Adrenal gland (tissue), 12 donors: Measurements from ENCODE around the gene LSMEM2. TPM values are rescaled to one million over a fixed set of nuclear protein-coding genes. Genes with fewer than 3 reads are reported as not detected.
A peak's percentile ranks its signal among the peaks of the same experiment; 100 is the strongest.

ENCODE experiments used
- DNase-seq, 7 donors: peaks; one replicate each; pipeline ENCODE4 v3.0.0-alpha.2; 2019 to 2020
- H3K27ac ChIP-seq, 5 donors: fragments of 200-600 bp; sonication (generic) in 4 of 5; 1 replicate in 3 of 5; 2 replicates in 2 of 5; pipeline versions ENCODE4 v1.5.1 to v1.8.0; 2016 to 2020; ENCODE audit warnings: mild to moderate bottlenecking in 1 of 5
- H3K27me3 ChIP-seq: fragments of 200-600 bp; 2 replicates; pipeline ENCODE4 v1.8.0; 2021
- H3K36me3 ChIP-seq, 2 donors: fragments of 200-600 bp; replicated peaks in 1 of 2; 1 replicate in 1 of 2; 2 replicates in 1 of 2; pipeline versions ENCODE4 v1.5.1 to v1.8.0; 2018 to 2022
- H3K4me1 ChIP-seq, 2 donors: fragments of 200-600 bp; replicated peaks in 1 of 2; 1 replicate in 1 of 2; 2 replicates in 1 of 2; pipeline versions ENCODE4 v1.5.1 to v1.8.0; 2018 to 2021
- H3K4me3 ChIP-seq, 4 donors: fragments of 200-600 bp; sonication (generic) in 3 of 4; one replicate each; pipeline ENCODE4 v1.5.1; 2016 to 2018
- H3K9me3 ChIP-seq, 3 donors: fragments of 200-600 bp; sonication (generic) in 1 of 3; replicated peaks in 1 of 3; 1 replicate in 2 of 3; 2 replicates in 1 of 3; pipeline versions ENCODE4 v1.5.1 to v1.8.0; 2016 to 2021
- POLR2A ChIP-seq, 2 donors: fragments of 450-650 bp; IDR thresholded peaks; one replicate each; pipeline ENCODE4 v1.6.1; 2017; ENCODE audit warnings: antibody characterized with exemption in 2 of 2, mild to moderate bottlenecking in 2 of 2, moderate library complexity in 1 of 2
- WGBS, 4 donors: extraction: QIAGEN DNeasy Blood & Tissue Kit in 2 of 4; methylation state at CpG; one replicate each; pipeline versions ENCODE4 v1.1.5 to v1.1.7; 2013 to 2017; 5-methylcytosine and 5-hydroxymethylcytosine counted together
- intact Hi-C, 2 donors: fragments of 100-400 bp; cut with DNase I; formaldehyde crosslinking; loops; one replicate each; pipeline versions ENCODE4 v1.14.1 to v1.15.0; 2022 to 2023
- polyA plus RNA-seq, 3 donors: library from polyadenylated mRNA; stranded (reverse); fragments of 200-250 nt in 2 of 3; fragments of 350-450 nt in 1 of 3; fragmentation: Illumina TruSeq in 1 of 3; extraction: RNeasy Lipid Tissue Mini Kit (QIAGEN cat#74804) in 1 of 3; gene quantifications; one replicate each; pipeline ENCODE4 v1.2.3, GENCODE V29; 2013 to 2014
- total RNA-seq, 9 donors: library from RNA; depleted of rRNA in 4 of 9; stranded (reverse); fragments of >200 nt in 4 of 9; fragments of 120-200 nt in 1 of 9; fragmentation: NEBNext Ultra II Directional in 1 of 9; extraction: Animal tissue kit (Norgen Biotek cat#: 25700) in 1 of 9; gene quantifications; one replicate each; pipeline versions ENCODE4 v1.1.0 to v1.2.4, GENCODE V29; 2013 to 2023
- TF ChIP-seq, protein P1 (sequence below), 6 experiments: fragments of 450-650 bp in 4 of 6; fragments of 200-600 bp in 2 of 6; sonication (generic) in 1 of 6; IDR thresholded peaks; 1 replicate in 5 of 6; 2 replicates in 1 of 6; pipeline versions ENCODE4 v1.5.1 to v1.8.0; 2016 to 2021; ENCODE audit warnings: antibody characterized with exemption in 6 of 6, mild to moderate bottlenecking in 2 of 6, moderate library complexity in 1 of 6
- donor health status: healthy with polysubstance abuse.
- donor health status: Bipolar disorder and iron deficiency.
- donor health status: DM: yes; HTN: yes; CAD: no.
- donor health status: DM: no; HTN: no; CAD: no.
- donor health status: DM: no; HTN: no; CAD: no.
- donor health status: DM: yes; HTN: yes; CAD: no.

LSMEM2 gene
- total and polyA plus RNA-seq, 12 donors: 0.09 to 0.76 (median 0.47) TPM; not detected in 5

DNA sequence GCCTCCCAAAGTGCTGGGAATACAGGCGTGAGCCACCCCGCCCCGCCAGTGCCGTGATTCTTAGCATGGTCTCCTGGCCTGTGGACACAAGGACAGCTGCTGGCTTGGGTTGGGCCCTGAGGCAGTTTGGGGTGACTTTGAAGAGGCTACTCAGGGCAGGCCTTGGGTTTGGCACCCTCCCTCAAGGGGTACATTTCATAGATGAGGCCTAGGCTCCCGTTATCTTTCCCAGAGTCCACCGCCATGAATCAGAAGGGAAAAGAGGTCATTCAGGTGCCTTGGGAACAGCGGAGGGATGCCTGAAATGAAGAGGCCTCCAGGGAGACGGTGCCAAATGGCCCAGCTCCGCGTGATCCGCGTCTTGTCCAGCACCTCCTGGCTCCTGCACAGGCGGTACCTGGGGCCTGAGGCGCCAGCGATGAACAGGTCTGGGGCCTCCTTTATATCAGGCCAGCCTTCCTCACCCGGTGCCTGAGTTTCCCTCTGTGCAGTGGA is 33.6 kb upstream of the LSMEM2 start:
- 43 to 76% (median 51%) methylated on average over 7 to 16 of the region's 16 CpGs for WGBS, 4 donors
- DNase-seq: peak in 2 of 7 donors; percentile 50 to 51
- peak overlapping the region in 1 of 4 donors; percentile 50 for H3K4me3 ChIP-seq
- peaks cover 0 to 6% of the 10 kb centered on the region in 2 donors for H3K36me3 ChIP-seq
- intact Hi-C loops: no loop called here
- H3K27me3 ChIP-seq: no peaks in the 10 kb centered on the region
- peak overlapping the region in 4 of 5 donors; percentile 54 to 86 (median 70) for H3K27ac ChIP-seq
- H3K9me3 ChIP-seq: no peaks in the 10 kb centered on the region
- TF ChIP-seq, protein P1, sequence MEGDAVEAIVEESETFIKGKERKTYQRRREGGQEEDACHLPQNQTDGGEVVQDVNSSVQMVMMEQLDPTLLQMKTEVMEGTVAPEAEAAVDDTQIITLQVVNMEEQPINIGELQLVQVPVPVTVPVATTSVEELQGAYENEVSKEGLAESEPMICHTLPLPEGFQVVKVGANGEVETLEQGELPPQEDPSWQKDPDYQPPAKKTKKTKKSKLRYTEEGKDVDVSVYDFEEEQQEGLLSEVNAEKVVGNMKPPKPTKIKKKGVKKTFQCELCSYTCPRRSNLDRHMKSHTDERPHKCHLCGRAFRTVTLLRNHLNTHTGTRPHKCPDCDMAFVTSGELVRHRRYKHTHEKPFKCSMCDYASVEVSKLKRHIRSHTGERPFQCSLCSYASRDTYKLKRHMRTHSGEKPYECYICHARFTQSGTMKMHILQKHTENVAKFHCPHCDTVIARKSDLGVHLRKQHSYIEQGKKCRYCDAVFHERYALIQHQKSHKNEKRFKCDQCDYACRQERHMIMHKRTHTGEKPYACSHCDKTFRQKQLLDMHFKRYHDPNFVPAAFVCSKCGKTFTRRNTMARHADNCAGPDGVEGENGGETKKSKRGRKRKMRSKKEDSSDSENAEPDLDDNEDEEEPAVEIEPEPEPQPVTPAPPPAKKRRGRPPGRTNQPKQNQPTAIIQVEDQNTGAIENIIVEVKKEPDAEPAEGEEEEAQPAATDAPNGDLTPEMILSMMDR (IDR thresholded peaks at IDR 0.05): no peak
- TF ChIP-seq POLR2A (IDR thresholded peaks at IDR 0.05): no peak
- peaks cover 45 to 98% of the 10 kb centered on the region in 2 donors for H3K4me1 ChIP-seq

DNA sequence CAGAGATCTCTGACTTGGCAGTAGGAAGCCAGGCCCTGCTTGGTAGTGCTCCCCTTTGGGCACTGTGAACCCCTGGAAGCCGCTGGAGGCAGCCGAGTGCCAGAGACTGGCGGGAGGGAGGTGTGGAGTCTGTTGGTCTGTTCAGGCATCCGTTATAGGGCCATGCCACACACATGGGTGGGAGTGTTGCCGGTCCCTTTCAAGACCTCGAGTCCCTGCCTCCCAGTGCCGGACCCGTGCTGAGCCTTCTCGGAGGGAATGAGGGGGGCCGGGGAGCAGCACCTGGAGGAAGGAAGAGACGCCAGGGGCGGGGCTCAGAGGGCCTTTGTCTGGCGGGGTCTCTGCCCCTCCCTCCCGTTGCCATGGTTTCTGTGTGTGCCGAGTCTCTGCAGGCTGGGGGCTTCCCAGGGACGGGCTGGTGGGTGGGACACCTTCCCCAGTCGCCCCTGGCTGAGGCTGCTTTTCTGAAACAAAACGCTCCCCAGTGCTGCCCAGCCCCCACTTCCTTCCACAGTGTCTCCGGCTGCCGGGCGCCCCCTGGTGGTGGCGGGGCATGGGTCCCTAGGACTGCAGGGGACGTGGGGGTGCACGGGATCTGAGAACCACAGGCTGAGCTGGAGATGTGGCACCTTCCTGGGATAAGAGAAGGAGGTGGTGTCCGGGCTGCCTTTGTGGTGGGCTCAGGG is 32.9 kb upstream of the LSMEM2 start:
- H3K27ac ChIP-seq: peak overlapping the region in 4 of 5 donors; percentile 54 to 86 (median 72)
- TF ChIP-seq, protein P1 (IDR thresholded peaks at IDR 0.05): peak; percentile 95 to 98 (median 97)
- no peak for TF ChIP-seq POLR2A (IDR thresholded peaks at IDR 0.05)
- H3K36me3 ChIP-seq: peaks cover 0 to 6% of the 10 kb centered on the region in 2 donors
- H3K9me3 ChIP-seq: no peaks in the 10 kb centered on the region
- H3K4me1 ChIP-seq: peaks cover 43 to 98% of the 10 kb centered on the region in 2 donors
- peak overlapping the region in 2 of 4 donors; percentile 14 to 50 for H3K4me3 ChIP-seq
- DNase-seq: peak; percentile 86 to 95 (median 91)
- H3K27me3 ChIP-seq: no peaks in the 10 kb centered on the region
- whole genome bisulfite sequencing, 4 donors: 0 to 5% (median 2%) methylated on average over 1 to 25 of the region's 25 CpGs
- intact Hi-C loops: loop anchor here (1.0 to 2.0 kb wide), 2 partner anchors 19 kb away; no protein-coding TSS in a partner anchor

DNA sequence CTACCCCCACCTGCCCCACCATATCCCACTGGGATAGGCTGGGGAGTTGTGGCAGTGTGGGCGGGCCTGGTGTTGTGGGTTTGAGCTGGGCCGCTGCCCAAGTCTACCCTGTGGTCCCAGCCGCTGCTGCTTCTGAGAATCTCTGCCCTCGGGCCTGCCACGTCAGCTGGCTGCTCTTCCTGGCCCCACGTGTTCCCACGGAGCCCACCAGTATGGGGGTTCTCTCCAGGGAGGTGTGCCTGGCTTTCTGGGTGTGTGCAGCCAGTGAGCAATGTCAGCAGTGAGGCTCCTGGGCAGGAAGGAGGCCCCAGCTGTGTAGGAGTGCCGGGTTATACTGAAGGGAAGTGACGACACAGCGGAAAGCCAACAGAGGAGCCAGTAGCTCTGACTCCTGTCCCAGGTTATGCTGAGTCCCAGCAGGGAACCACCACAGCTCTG is 32.4 kb upstream of the LSMEM2 start:
- TF ChIP-seq, protein P1 (IDR thresholded peaks at IDR 0.05): peak in 4 of 6 experiments; percentile 5 to 47 (median 11)
- no peak for TF ChIP-seq POLR2A (IDR thresholded peaks at IDR 0.05)
- DNase-seq: peak in 3 of 7 donors; percentile 51 to 77 (median 53)
- WGBS, 4 donors: 24 to 29% (median 26%) methylated on average over 3 to 10 of the region's 10 CpGs
- H3K4me3 ChIP-seq: peak overlapping the region in 1 of 4 donors; percentile 50
- peaks cover 0 to 6% of the 10 kb centered on the region in 2 donors for H3K36me3 ChIP-seq
- peaks cover 40 to 98% of the 10 kb centered on the region in 2 donors for H3K4me1 ChIP-seq
- intact Hi-C loops: loop anchor here (1.0 to 2.0 kb wide), 2 partner anchors 19 to 20 kb away; no protein-coding TSS in a partner anchor
- H3K27me3 ChIP-seq: no peaks in the 10 kb centered on the region
- H3K27ac ChIP-seq: peak overlapping the region in 4 of 5 donors; percentile 54 to 86 (median 72)
- no peaks in the 10 kb centered on the region for H3K9me3 ChIP-seq

GRCh38 chr3:50248387-50248786 is 30.5 kb upstream of the LSMEM2 start:
- Histone ChIP-seq H3K9me3 (no peaks in the 10 kb centered on the region), H3K27ac (peak overlapping the region in 2 of 5 donors; percentile 84 to 86), H3K27me3 (no peaks in the 10 kb centered on the region), H3K36me3 (peaks cover 0 to 25% of the 10 kb centered on the region in 2 donors), H3K4me3 (no peak overlapping the region), H3K4me1 (peaks cover 40 to 83% of the 10 kb centered on the region in 2 donors)
- intact Hi-C loops: no loop called here
- DNase-seq: peak in 2 of 7 donors; percentile 68 to 72
- TF ChIP-seq, protein P1 (IDR thresholded peaks at IDR 0.05): no peak
- no peak for TF ChIP-seq POLR2A (IDR thresholded peaks at IDR 0.05)
- WGBS, 4 donors: 17 to 26% (median 24%) methylated on average over 3 of the region's 3 CpGs
